WERI-Rb-1 (cell line): ENCODE results near the gene CEP85.
A peak's percentile ranks its signal among the peaks of the same experiment; 100 is the strongest.

Experiments
- DNase-seq: peaks from one replicate; pipeline ENCODE4 v3.0.0-alpha.2; 2020
- H3K27ac ChIP-seq: fragments of 250-450 bp; sonication (Bioruptor Pico); 2 replicates; pipeline ENCODE4 v1.5.1; 2020; ENCODE audit warnings: mild to moderate bottlenecking, moderate library complexity
- H3K27me3 ChIP-seq: fragments of 250-450 bp; sonication (Bioruptor Pico); 2 replicates; pipeline ENCODE4 v1.5.1; 2021; ENCODE audit warnings: mild to moderate bottlenecking, low read depth, moderate library complexity; ENCODE audit not compliant: insufficient read depth, severe bottlenecking
- H3K36me3 ChIP-seq: fragments of 250-450 bp; sonication (Bioruptor Pico); 2 replicates; pipeline ENCODE4 v1.5.1; 2020; ENCODE audit warnings: mild to moderate bottlenecking, moderate library complexity
- H3K4me3 ChIP-seq: 2 replicates; pipeline ENCODE4 v1.5.1; 2011; ENCODE audit warnings: low read depth, mild to moderate bottlenecking, control low read depth, low read length
- H3K9me3 ChIP-seq: fragments of 250-450 bp; sonication (Bioruptor Pico); 2 replicates; pipeline ENCODE4 v1.5.1; 2021; ENCODE audit warnings: mild to moderate bottlenecking, moderate library complexity; ENCODE audit not compliant: severe bottlenecking
- CTCF ChIP-seq: IDR thresholded peaks from 2 replicates; pipeline ENCODE4 v1.5.1; 2011; ENCODE audit warnings: low read depth, mild to moderate bottlenecking, control low read depth, inconsistent platforms, low read length

The CEP85 gene

GRCh38 chr1:26268290-26269197 is 34.5 kb downstream of the CEP85 start:
- DNase-seq, result no peak
- Histone ChIP-seq H3K27me3 (no peaks in the 10 kb centered on the region), H3K4me3 (no peak overlapping the region), H3K36me3 (peaks cover 86% of the 10 kb centered on the region), H3K9me3 (peaks cover 4% of the 10 kb centered on the region), H3K27ac (no peak overlapping the region)
- no peak for TF ChIP-seq CTCF

GRCh38 chr1:26269198-26269550 is 35.2 kb downstream of the CEP85 start:
- Histone ChIP-seq H3K27ac (no peak overlapping the region), H3K4me3 (no peak overlapping the region), H3K36me3 (peaks cover 81% of the 10 kb centered on the region), H3K9me3 (peaks cover 4% of the 10 kb centered on the region), H3K27me3 (no peaks in the 10 kb centered on the region)
- TF ChIP-seq CTCF, result no peak
- no peak for DNase-seq

GRCh38 chr1:26274801-26275425 is 40.9 kb downstream of the CEP85 start:
- no peaks in the 10 kb centered on the region for H3K27me3 ChIP-seq
- no peak for DNase-seq
- no peak overlapping the region for H3K4me3 ChIP-seq
- H3K9me3 ChIP-seq, result no peaks in the 10 kb centered on the region
- no peak for TF ChIP-seq CTCF
- H3K36me3 ChIP-seq, result peaks cover 82% of the 10 kb centered on the region
- H3K27ac ChIP-seq, result peak overlapping the region; percentile 17; the same call in 1 of the 2 replicates

- Histone ChIP-seq H3K27me3 (no peaks in the 10 kb centered on the region), H3K4me3 (no peak overlapping the region), H3K9me3 (no peaks in the 10 kb centered on the region), H3K36me3 (peaks cover 76% of the 10 kb centered on the region), H3K27ac (peak overlapping the region; percentile 1; the same call in 1 of the 2 replicates)
- peak; percentile 80 for TF ChIP-seq CTCF
- peak; percentile 83 for DNase-seq
Observed at GRCh38 chr1:26275580-26276431, 41.8 kb downstream of the CEP85 start.

- Histone ChIP-seq H3K36me3 (peaks cover 75% of the 10 kb centered on the region), H3K9me3 (no peaks in the 10 kb centered on the region), H3K27ac (no peak overlapping the region), H3K4me3 (no peak overlapping the region), H3K27me3 (no peaks in the 10 kb centered on the region)
- TF ChIP-seq CTCF, result no peak
- no peak for DNase-seq
Observed at GRCh38 chr1:26276432-26276838, 42.4 kb downstream of the CEP85 start.
